GM12891 (cell line): ENCODE results near the gene DUT.

Experiments used
- POLR2A ChIP-seq: IDR thresholded peaks from 2 replicates; pipeline ENCODE4 v1.6.1; 2011; ENCODE audit warnings: low read depth, low read length, control low read depth
- POLR2AphosphoS5 ChIP-seq: IDR thresholded peaks from 2 replicates; pipeline ENCODE4 v1.6.1; 2011; ENCODE audit warnings: low read depth, low read length, control low read depth
- SPI1 ChIP-seq: IDR thresholded peaks from 2 replicates; pipeline ENCODE4 v1.6.1; 2011; ENCODE audit warnings: low read depth, low read length, control low read depth

GRCh38 chr15:48333540-48333939 lies 2.3 kb downstream of the DUT start:
- TF ChIP-seq POLR2AphosphoS5 = no peak
- no peak for TF ChIP-seq SPI1
- TF ChIP-seq POLR2A = no peak
